UCSD-AML1 (cell line): ENCODE results near the gene BASP1.
"Not testable (repeated sequence)": the region's sequence is repeated elsewhere in the genome, so short reads cannot be mapped to it uniquely, and the experiment has no call there.

Experiments
- DNase-seq: peaks from one replicate; lab custom pipeline; 2025; ENCODE audit not compliant: unreplicated experiment; lab: John Stamatoyannopoulos, UW

Gene BASP1

DNA sequence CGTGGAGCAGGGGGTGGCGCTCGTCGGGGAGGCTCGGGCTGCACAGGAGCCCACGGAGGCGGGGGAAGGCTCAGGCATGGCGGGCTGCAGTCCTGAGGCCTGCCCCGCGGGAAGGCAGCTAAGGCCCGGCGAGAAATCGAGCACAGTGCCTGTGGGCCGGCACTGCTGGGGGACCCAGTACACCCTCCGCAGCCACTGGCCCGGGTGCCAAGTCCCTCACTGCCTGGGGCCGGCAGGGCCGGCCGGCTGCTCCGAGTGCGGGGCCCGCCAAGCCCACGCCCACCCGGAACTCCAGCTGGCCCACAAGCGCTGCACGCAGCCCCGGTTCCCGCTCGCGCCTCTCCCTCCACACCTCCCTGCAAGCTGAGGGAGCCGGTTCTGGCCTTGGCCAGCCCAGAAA, 94.4 kb downstream of the BASP1 start:
- not testable (repeated sequence) for DNase-seq

DNA sequence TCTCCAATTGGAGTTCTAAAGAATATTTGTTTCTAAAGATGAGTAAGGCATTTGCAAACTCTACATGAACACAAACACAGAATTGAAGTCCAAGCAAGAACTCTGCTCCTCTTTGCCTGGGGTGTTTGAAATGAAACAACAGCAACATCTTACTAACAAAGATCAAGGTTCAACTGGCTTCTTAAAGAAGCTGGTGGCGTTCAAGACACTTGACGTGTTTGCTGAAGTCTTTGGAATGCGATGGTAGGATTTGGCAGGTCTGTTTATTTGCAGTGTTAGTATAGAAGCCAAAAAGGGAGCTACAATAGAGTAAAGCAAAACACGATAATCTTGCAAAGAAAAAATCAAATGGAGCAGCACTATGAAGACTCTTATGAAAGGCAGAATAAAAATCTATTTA, 94.9 kb downstream of the BASP1 start:
- DNase-seq: no peak

DNA sequence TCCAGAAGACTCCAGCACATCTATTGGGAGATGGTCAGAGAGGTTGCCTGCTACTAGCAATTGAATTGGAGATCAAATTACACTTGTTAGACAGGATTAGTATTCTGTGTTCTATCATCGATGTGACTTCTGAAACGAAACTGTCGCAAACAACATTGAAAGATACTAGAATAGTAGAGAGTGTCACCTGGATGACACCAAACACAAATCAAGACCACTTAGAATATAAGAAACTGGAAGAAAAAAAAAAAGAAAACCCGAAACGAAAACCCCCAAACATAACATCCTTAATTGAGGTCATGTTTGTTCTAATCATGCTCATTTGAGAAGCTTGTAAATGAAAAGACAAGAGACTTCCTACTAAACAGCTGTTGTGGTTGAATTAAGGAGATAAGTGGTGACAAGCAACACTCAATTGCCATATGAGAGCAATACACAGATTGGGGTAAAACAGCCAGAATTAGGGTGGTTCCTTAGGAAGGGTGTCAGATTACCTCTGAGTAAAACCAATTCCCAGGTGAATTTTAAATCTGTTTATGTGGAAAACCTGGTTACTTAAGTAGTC, 97.6 kb downstream of the BASP1 start:
- no peak for DNase-seq

DNA sequence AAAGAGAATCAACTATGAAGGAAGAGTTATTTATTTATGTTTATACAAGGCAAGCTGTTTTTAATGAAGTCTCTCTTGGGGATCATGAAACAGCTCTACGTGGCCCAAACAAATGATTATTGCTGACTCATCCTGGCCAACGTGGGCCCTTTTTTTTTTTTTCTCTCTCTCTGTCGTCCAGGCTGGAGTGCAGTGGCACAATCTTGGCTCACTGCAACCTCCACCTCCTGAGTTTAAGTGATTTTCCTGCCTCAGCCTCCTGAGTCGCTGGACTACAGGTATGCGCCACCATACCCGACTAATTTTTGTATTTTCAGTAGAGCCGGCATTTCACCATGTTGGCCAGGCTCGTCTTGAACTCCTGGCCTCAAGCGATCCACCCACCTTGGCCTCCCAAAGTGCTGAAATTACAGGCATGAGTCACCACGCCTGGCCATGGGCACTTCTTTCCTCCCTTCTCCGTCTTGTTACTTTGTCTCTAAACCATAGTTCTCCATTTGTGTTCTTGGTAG, 98.3 kb downstream of the BASP1 start:
- no peak for DNase-seq

DNA sequence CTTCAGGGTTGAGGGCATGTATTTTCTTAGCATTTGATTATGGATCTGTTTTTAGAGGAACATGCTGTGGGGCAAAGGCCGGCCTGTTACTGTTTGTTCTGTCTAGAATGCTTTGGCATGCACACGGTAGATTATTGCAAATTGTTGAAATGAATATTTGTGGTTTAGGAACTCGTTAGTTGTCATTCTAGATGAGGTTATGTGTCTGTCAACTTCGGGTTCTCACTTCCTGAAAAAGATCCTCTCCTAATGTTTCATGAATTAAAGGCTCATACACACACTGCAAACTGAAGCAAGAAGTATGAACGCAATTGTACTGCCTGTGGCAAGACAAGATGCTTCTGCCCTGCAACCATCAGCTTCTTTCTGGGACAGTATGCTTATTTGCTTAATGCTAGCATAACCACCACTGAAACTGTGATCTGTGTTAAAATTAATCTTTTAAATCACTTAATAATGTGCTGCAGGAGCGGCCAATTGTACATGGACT, 99.6 kb downstream of the BASP1 start:
- no peak for DNase-seq

DNA sequence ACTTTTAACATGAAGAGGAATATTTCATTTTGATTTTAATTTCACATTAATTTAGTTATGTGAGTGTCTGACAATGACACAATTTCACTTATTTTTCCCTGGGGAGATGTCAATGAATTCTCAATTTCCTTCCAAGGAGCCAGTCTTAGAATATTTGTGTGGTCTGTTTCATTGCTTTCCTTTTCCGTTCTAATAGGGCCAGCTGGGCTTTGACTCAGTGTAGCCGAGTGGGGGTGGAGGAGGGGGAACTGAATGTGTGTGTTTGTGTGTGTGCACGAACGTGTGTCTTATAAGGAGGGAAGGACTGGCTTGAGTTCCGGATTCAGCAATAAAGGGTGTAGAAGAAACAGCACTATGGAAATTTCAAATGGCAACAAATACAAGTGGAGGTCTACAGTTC, 100.0 kb downstream of the BASP1 start:
- peak; percentile 39 for DNase-seq

DNA sequence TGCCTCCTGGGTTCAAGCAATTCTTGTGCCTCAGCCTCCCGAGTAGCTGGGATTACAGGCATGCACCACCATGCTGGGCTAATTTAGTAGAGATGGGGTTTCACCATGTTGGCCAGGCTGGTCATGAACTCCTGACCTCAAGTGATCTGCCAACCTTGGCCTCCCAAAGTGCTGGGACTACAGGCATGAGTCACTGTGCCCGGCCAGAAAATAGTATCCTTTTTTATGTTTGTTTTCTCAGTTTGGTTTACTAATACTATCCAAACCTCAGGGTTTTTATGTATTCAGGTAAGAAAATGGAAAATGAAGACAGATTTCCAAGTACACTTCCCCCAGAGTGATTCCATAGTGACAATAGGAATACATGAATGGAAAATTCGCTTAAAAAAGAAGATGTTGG, 101.7 kb downstream of the BASP1 start:
- not testable (repeated sequence) for DNase-seq

DNA sequence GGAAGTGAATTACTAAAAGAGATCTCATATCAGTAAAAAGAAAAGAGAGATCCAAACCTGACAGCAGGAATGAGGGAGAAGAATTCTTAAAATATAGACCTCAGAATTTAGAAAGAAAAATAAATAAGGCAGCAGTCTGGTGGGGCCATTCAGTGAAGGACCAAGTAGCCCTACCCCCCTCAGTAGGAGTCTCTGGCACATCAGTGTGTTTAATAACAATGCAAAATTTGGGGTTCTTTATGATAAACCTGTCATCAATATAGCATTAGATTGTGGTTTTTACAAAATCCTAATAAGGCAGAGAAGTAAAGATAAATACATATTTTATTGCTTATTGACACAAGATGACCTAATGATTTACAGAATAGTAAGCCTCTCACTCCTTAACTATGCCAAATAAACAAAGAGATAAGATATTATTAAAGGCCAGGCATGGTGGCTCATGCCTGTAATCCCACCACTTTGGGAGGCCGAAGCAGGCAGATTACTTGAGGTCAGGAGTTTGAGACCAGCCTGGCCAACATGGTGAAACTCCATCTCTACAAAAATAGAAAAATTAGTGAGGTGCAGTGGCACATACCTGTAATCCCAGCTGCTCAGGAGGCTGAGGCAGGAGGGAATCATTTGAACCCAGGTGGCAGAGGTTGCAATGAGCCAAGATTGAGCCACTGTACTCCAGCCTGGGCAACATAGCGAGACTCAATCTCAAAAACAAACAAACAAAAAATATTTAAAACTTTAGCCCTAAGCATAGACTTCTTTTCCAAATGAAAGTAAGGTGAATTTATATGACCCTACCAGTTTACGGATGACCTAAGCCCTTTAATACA, 108.6 kb downstream of the BASP1 start:
- DNase-seq: no peak
